ENCODE results near the gene NAA25. TPM values are rescaled to one million over a fixed set of nuclear protein-coding genes. Genes with fewer than 3 reads are reported as not detected.

NAA25 gene
- total RNA-seq, 2 donors from 2014 or later: 15.5 to 24.0 TPM

- Histone ChIP-seq H3K27ac (no peak overlapping the region), H3K4me1 (replicated peaks) (peaks cover 1% of the 10 kb centered on the region), H3K27me3 (replicated peaks; ENCODE audit: insufficient read depth) (no peaks in the 10 kb centered on the region), H3K4me3 (no peak overlapping the region), H3K9me3 (no peaks in the 10 kb centered on the region), H3K36me3 (no peaks in the 10 kb centered on the region)
- DNase-seq (ENCODE audit: low spot score): no peak
- TF ChIP-seq POLR2A (IDR thresholded peaks at IDR 0.05): no peak
- no peak for TF ChIP-seq CTCF (IDR thresholded peaks at IDR 0.05)
- no peak for TF ChIP-seq POLR2AphosphoS5 (IDR thresholded peaks at IDR 0.05)
- WGBS: 88% methylated on average over 11 of the region's 11 CpGs
- intact Hi-C loops (cut with DNase I): no loop called here
Observed at GRCh38 chr12:112022241-112023016, 86.2 kb downstream of the NAA25 start.

- Histone ChIP-seq H3K27ac (no peak overlapping the region), H3K27me3 (replicated peaks; ENCODE audit: insufficient read depth) (no peaks in the 10 kb centered on the region), H3K4me1 (replicated peaks) (peaks cover 4% of the 10 kb centered on the region), H3K9me3 (no peaks in the 10 kb centered on the region), H3K36me3 (no peaks in the 10 kb centered on the region), H3K4me3 (no peak overlapping the region)
- WGBS: 88% methylated on average over 8 of the region's 8 CpGs
- DNase-seq (ENCODE audit: low spot score): no peak
- no peak for TF ChIP-seq CTCF (IDR thresholded peaks at IDR 0.05)
- TF ChIP-seq POLR2A (IDR thresholded peaks at IDR 0.05): no peak
- TF ChIP-seq POLR2AphosphoS5 (IDR thresholded peaks at IDR 0.05): no peak
- intact Hi-C loops (cut with DNase I): no loop called here
Observed at GRCh38 chr12:112020947-112021457, 87.6 kb downstream of the NAA25 start.

- TF ChIP-seq POLR2AphosphoS5 (IDR thresholded peaks at IDR 0.05) (peak; percentile 45), POLR2A (IDR thresholded peaks at IDR 0.05) (no peak), CTCF (IDR thresholded peaks at IDR 0.05) (no peak)
- Histone ChIP-seq H3K4me3 (no peak overlapping the region), H3K4me1 (replicated peaks) (peaks cover 4% of the 10 kb centered on the region), H3K9me3 (no peaks in the 10 kb centered on the region), H3K27ac (peak overlapping the region in 1 of 2 donors; percentile 24), H3K36me3 (no peaks in the 10 kb centered on the region), H3K27me3 (replicated peaks; ENCODE audit: insufficient read depth) (no peaks in the 10 kb centered on the region)
- intact Hi-C loops (cut with DNase I): no loop called here
- WGBS: 59% methylated on average over 2 of the region's 2 CpGs
- no peak for DNase-seq (ENCODE audit: low spot score)
Observed at GRCh38 chr12:112018571-112019237, 89.9 kb downstream of the NAA25 start.

GRCh38 chr12:112017041-112017440 is 91.5 kb downstream of the NAA25 start:
- H3K4me3 ChIP-seq: no peak overlapping the region
- DNase-seq (ENCODE audit: low spot score): no peak
- TF ChIP-seq POLR2A (IDR thresholded peaks at IDR 0.05): no peak
- TF ChIP-seq POLR2AphosphoS5 (IDR thresholded peaks at IDR 0.05): no peak
- TF ChIP-seq CTCF (IDR thresholded peaks at IDR 0.05): no peak
- H3K9me3 ChIP-seq: no peaks in the 10 kb centered on the region
- intact Hi-C loops (cut with DNase I): no loop called here
- WGBS: 42% methylated on average over 1 of the region's 1 CpG
- H3K27me3 ChIP-seq (replicated peaks; ENCODE audit: insufficient read depth): no peaks in the 10 kb centered on the region
- H3K27ac ChIP-seq: no peak overlapping the region
- H3K4me1 ChIP-seq (replicated peaks): peaks cover 4% of the 10 kb centered on the region
- H3K36me3 ChIP-seq: no peaks in the 10 kb centered on the region

Measured in prostate gland (tissue), 2 donors.